GM19467 (cell line): ENCODE measurements around the gene DENND6B.
"Not testable (repeated sequence)": the region's sequence is repeated elsewhere in the genome, so short reads cannot be mapped to it uniquely, and the experiment has no call there.

Source experiments
- ATAC-seq: cut with Tn5 transposase; IDR thresholded peaks from one replicate; pipeline ENCODE4 v1.9.1; 2021; ENCODE audit warnings: mild to moderate bottlenecking, moderate library complexity; ENCODE audit not compliant: unreplicated experiment

Gene DENND6B

GRCh38 chr22:50339945-50340879 lies 13.4 kb upstream of the DENND6B start:
- ATAC-seq = no peak

GRCh38 chr22:50338860-50339462 lies 12.1 kb upstream of the DENND6B start:
- ATAC-seq = no peak

DNA sequence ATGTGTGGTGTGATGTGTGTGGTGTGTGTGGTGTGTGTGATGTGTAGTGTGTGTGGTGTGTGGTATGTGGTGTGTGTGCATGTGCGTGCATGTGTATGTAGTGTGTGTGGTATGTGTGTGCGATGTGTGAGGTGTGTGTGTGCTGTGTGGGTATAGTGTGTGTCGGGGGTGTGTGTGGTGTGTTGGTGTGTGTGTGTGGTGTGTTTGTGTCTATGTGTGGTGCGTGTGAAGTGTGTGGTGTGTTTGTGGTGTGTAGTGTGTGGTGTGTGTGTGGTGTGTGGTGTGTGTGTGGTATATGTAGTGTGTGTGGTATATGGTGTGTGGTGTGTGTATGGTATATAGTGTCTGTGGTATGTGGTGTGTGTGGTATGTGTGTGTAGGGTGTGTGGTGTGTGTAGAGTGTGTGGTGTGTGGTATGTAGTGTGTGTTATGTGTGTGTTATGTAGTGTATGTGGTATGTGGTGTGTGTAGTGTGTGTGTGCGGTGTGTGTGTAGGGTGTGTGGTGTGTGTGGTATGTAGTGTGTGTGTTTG lies 11.3 kb upstream of the DENND6B start:
- no peak for ATAC-seq

GRCh38 chr22:50337262-50338041 lies 10.6 kb upstream of the DENND6B start:
- ATAC-seq = no peak

GRCh38 chr22:50334433-50334832 lies 7.6 kb upstream of the DENND6B start:
- ATAC-seq = not testable (repeated sequence)

GRCh38 chr22:50329236-50329635 lies 2.4 kb upstream of the DENND6B start:
- ATAC-seq = no peak

- ATAC-seq = no peak
Measured at GRCh38 chr22:50327711-50328019, 853 bp upstream of the DENND6B start.

GRCh38 chr22:50326225-50326955 lies 422 bp downstream of the DENND6B start:
- peak; percentile 6 for ATAC-seq

GRCh38 chr22:50325444-50326224 lies 1.2 kb downstream of the DENND6B start:
- no peak for ATAC-seq

- ATAC-seq = no peak
Measured at GRCh38 chr22:50323900-50324299, 2.9 kb downstream of the DENND6B start.

DNA sequence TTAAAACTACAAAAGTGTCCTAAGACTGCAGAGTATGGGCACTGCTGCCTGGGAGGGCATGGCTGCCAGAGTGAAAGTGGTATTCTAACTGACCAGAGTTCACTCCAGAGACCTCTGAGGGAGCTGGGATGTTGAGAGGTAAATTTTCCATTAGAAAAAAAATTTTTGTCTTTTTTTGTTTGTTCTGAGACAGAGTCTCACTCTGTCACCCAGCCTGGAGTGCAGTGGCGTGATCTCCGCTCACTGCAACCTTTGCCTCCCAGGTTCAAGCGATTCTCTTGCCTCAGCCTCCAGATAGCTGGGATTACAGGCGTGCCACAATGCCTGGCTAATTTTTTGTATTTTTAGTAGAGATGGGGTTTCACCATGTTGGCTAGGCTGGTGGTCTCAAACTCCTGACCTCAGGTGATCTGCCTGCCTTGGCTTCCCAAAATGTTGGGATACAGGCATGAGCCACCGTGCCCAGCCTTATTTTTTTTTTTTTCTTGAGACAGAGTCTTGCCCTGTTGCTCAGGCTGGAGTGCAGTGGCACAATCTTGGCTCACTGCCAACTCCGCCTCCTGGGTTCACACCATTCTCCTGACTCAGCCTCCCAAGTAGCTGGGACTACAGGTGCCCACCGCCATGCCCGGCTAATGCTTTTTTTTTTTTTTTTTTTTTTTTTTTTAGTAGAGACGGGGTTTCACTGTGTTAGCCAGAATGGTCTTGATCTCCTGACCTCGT lies 4.3 kb downstream of the DENND6B start:
- ATAC-seq = not testable (repeated sequence)

DNA sequence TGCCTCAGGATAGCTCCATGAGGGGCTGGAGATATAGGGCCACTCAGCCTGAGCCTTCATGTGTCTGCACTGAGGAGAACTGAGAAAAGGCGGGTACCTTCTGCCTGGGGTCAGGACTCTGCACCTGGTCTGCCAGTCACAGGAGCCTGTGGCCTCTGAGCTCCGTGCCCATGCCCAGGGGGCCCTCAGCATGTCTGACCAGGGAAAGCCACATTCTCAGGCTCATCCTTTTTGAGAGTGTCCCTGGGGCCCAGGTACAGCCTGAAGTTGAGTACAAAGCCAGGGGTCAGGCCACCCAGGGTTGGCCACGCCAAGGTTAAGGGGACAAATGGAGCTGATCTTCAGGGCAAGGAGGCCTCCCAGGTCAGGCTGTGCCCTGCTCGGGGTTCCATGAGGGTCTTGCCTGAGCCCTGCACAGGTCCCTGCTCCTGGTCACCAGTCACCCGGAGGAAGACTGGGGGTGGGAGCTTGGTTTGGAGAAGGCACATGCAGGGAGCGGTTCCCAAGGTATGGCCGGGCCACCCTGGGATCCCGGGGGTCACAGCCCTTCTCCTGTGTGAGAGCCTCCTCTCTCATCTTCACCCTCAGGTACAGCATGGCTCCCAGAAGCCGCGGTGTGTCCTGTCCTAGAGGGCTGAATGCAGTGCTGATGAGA lies 6.0 kb downstream of the DENND6B start:
- ATAC-seq = no peak

GRCh38 chr22:50320116-50320515 lies 6.7 kb downstream of the DENND6B start:
- no peak for ATAC-seq

DNA sequence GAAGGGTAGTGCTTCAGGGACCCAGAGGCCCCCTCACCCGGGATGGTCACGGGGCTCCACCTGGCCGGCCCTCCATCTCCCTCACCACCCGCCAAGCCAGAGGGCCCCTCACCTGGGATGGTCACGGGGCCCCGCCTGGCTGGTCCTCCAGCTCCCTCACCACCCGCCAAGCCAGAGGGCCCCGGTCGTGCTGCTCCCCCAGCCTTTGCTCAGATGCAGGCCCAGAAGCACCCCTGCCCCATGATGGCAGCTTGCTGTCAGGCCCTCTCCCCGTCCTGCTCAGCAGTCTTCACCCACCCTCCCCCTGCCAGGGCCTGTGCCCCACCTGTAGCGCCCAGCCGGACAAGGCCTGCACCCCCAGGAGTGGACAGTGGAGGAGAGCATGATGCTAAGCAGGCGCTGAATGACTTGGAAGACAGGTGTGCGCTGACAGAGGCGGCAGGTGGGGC lies 7.3 kb downstream of the DENND6B start:
- ATAC-seq = no peak

DNA sequence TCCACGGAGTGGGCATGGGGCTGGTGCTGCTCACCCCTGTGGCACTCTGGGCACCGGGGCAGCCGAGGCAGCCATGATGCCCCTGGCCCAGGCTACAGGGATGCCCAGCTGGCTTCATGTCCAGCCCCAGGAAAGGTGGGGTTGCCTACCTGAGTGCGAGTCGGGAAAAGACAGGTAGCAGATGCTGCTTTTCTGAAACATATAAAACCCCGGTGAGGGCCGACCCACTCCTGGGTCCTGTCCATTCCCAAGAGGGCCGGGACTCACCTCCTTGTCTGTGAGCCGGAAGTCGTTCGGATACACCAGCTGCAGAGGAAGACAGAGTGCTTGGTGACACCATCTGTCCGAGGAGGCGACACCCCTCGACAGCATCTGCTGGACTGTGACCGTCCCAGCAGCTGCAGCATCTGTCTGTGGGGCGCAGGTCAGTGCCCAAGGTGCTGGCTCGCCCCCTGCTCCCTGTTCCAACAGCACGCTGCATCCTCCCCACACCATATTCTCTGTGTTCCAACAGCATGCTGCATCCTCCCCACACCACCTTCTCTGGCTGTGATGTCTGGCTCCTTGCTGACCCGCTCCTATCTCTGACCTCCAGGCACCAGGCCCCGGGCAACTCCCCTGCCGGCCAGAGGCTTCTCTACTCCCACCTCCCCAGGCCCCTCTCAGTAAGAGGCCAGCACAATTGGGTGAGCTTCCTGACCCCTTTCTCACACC lies 8.0 kb downstream of the DENND6B start:
- no peak for ATAC-seq

DNA sequence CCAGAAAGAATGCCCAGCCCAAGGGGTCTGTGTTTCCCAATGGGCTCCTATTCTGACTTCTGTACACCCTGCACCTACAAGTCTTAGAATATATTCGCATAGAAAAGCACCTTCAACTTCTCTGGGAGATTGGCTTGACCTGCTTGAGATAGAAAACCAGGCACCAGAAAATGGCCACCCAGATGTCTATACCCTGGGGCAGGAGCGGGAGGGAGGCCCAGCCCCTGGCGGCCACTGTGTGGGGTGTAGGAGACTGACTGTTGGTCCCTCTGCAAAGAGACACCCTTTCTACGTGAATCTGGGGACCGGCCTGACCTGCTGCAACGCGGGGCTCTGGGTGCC lies 8.5 kb downstream of the DENND6B start:
- ATAC-seq = no peak

- ATAC-seq = no peak
Measured at GRCh38 chr22:50317674-50318073, 9.1 kb downstream of the DENND6B start.

DNA sequence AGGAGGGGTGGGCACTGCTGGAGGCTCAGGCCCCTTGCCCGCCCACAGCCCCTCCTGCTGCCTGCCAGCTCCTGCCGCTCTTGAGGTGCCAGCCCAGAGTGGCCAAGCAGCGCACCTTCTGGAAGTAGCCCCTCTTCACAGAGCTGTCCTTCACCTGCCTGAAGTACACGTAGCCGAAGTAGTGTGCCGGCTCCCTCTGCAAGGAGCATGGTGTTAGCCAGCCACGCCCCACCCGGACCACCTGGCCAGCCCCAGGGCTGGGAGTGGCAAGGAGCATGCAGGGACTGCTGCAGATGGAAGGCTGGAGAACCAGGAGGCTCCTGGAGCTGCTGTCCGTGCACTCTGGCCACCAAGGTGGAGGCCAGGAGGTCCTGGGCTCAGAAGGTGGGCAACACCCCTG lies 9.6 kb downstream of the DENND6B start:
- no peak for ATAC-seq
